ENCODE results near the gene GRIK3.

GRCh38 chr1:36920371-36920770 lies 113.9 kb downstream of the GRIK3 start:
- TF ChIP-seq CTCF (conservative IDR thresholded peaks at IDR 0.05; ENCODE audit: low read depth, low read length) (no peak), EZH2 (IDR thresholded peaks at IDR 0.05; ENCODE audit: low read length, unreplicated experiment) (no peak), EZH2phosphoT487 (IDR thresholded peaks at IDR 0.05; ENCODE audit: borderline replicate concordance, low read length) (no peak)
